HG02642 (cell line): Measurements from ENCODE around the gene IL10RB.
"Not testable (repeated sequence)": the region's sequence is repeated elsewhere in the genome, so short reads cannot be mapped to it uniquely, and the experiment has no call there.

Source experiments
- ATAC-seq: cut with Tn5 transposase; IDR thresholded peaks from one replicate; pipeline ENCODE4 v1.9.1; 2021; ENCODE audit warnings: mild to moderate bottlenecking; ENCODE audit not compliant: unreplicated experiment, poor library complexity

Gene IL10RB

GRCh38 chr21:33239559-33240127 lies 26.5 kb upstream of the IL10RB start:
- ATAC-seq, result not testable (repeated sequence)

GRCh38 chr21:33240404-33240803 lies 25.8 kb upstream of the IL10RB start:
- ATAC-seq, result no peak

GRCh38 chr21:33241846-33242245 lies 24.3 kb upstream of the IL10RB start:
- ATAC-seq, result no peak

GRCh38 chr21:33242846-33243245 lies 23.3 kb upstream of the IL10RB start:
- not testable (repeated sequence) for ATAC-seq

- no peak for ATAC-seq
Measured at GRCh38 chr21:33244082-33244778, 21.9 kb upstream of the IL10RB start.

GRCh38 chr21:33244779-33245105 lies 21.4 kb upstream of the IL10RB start:
- ATAC-seq, result no peak

- no peak for ATAC-seq
Measured at GRCh38 chr21:33245289-33245918, 20.8 kb upstream of the IL10RB start.

GRCh38 chr21:33246506-33246905 lies 19.7 kb upstream of the IL10RB start:
- ATAC-seq, result no peak

GRCh38 chr21:33246963-33247362 lies 19.2 kb upstream of the IL10RB start:
- ATAC-seq, result no peak

- ATAC-seq, result no peak
Measured at GRCh38 chr21:33247599-33247998, 18.6 kb upstream of the IL10RB start.

GRCh38 chr21:33249331-33250002 lies 16.7 kb upstream of the IL10RB start:
- ATAC-seq, result no peak

GRCh38 chr21:33251119-33251518 lies 15.0 kb upstream of the IL10RB start:
- no peak for ATAC-seq

- ATAC-seq, result not testable (repeated sequence)
Measured at GRCh38 chr21:33253382-33253781, 12.8 kb upstream of the IL10RB start.

GRCh38 chr21:33254766-33255165 lies 11.4 kb upstream of the IL10RB start:
- no peak for ATAC-seq

- no peak for ATAC-seq
Measured at GRCh38 chr21:33255404-33255803, 10.8 kb upstream of the IL10RB start.

GRCh38 chr21:33256019-33256418 lies 10.1 kb upstream of the IL10RB start:
- ATAC-seq, result no peak

GRCh38 chr21:33257094-33257803 lies 8.9 kb upstream of the IL10RB start:
- no peak for ATAC-seq

GRCh38 chr21:33258475-33258874 lies 7.7 kb upstream of the IL10RB start:
- no peak for ATAC-seq

- no peak for ATAC-seq
Measured at GRCh38 chr21:33259428-33259827, 6.7 kb upstream of the IL10RB start.

- no peak for ATAC-seq
Measured at GRCh38 chr21:33259995-33260394, 6.2 kb upstream of the IL10RB start.

- no peak for ATAC-seq
Measured at GRCh38 chr21:33261635-33262034, 4.5 kb upstream of the IL10RB start.
